ENCODE results near the gene KMT2B.
"Not testable (repeated sequence)": the region's sequence is repeated elsewhere in the genome, so short reads cannot be mapped to it uniquely, and the experiment has no call there.

The KMT2B gene

DNA sequence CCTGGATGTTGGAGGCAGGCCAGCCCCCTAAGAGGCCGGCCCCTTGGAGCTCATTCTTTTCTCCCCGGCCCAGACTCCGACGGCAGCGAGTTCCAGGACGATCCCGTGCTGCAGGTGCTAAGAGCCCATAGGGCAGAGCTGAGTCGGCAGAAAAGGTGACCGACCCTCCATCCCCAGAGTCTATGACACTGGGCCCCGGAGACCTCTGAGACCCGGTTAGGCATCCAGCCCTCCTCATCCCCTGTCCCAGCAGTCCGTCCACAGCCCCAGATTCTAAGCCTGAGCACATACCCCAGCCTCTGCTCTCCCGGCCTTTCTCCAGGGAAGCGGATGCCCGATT lies 50.2 kb downstream of the KMT2B start:
- Histone ChIP-seq H3K9ac (ENCODE audit: low read depth, low read length, poor library complexity, severe bottlenecking) (no peak overlapping the region), H3K27me3 (ENCODE audit: insufficient read depth, low read length, poor library complexity, severe bottlenecking) (no peaks in the 10 kb centered on the region), H3K36me3 (ENCODE audit: insufficient read depth, low read length) (no peaks in the 10 kb centered on the region), H3K4me3 (ENCODE audit: low read length, poor library complexity, severe bottlenecking) (no peak overlapping the region), H3K9me2 (replicated peaks; ENCODE audit: low read depth, low read length) (no peaks in the 10 kb centered on the region), H3K9me3 (ENCODE audit: insufficient read depth, low read depth, low read length) (no peaks in the 10 kb centered on the region), H3F3A (ENCODE audit: low read depth) (no peaks in the 10 kb centered on the region), H3K79me2 (ENCODE audit: insufficient read depth, low read length) (no peaks in the 10 kb centered on the region), H3K4me2 (ENCODE audit: low read depth, low read length, poor library complexity, severe bottlenecking) (no peak overlapping the region), H2AFZ (ENCODE audit: low read length) (no peak overlapping the region), H4K20me1 (ENCODE audit: insufficient read depth, low read length, poor library complexity, severe bottlenecking) (no peaks in the 10 kb centered on the region), H3K4me1 (ENCODE audit: insufficient read depth, low read length, poor library complexity, severe bottlenecking) (no peaks in the 10 kb centered on the region)
- no peak for TF ChIP-seq EZH2phosphoT487 (IDR thresholded peaks at IDR 0.05; ENCODE audit: borderline replicate concordance)
- TF ChIP-seq, protein P1, sequence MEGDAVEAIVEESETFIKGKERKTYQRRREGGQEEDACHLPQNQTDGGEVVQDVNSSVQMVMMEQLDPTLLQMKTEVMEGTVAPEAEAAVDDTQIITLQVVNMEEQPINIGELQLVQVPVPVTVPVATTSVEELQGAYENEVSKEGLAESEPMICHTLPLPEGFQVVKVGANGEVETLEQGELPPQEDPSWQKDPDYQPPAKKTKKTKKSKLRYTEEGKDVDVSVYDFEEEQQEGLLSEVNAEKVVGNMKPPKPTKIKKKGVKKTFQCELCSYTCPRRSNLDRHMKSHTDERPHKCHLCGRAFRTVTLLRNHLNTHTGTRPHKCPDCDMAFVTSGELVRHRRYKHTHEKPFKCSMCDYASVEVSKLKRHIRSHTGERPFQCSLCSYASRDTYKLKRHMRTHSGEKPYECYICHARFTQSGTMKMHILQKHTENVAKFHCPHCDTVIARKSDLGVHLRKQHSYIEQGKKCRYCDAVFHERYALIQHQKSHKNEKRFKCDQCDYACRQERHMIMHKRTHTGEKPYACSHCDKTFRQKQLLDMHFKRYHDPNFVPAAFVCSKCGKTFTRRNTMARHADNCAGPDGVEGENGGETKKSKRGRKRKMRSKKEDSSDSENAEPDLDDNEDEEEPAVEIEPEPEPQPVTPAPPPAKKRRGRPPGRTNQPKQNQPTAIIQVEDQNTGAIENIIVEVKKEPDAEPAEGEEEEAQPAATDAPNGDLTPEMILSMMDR (conservative IDR thresholded peaks at IDR 0.05; ENCODE audit: low read length): no peak

DNA sequence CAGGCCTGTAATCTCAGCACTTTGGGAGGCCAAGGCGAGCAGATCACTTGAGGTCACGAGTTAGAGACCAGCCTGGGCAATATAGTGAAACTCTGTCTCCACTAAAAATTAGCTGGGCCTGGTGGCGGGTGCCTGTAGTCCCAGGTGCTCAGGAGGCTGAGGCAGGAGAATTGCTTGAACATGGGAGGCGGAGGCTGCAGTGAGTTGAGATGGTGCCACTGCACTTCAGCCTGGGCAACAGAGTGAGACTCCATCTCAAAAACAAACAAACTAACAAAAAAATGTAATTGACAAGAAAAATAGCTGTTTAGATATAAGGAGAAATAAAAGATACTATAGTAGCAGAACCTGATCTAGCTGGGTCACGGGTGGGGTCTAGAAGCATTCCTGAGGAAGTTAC lies 54.6 kb downstream of the KMT2B start:
- H3K36me3 ChIP-seq (ENCODE audit: insufficient read depth, low read length); H3F3A ChIP-seq (ENCODE audit: low read depth); H3K9me2 ChIP-seq (replicated peaks; ENCODE audit: low read depth, low read length); H2AFZ ChIP-seq (ENCODE audit: low read length); H3K9me3 ChIP-seq (ENCODE audit: insufficient read depth, low read depth, low read length); H3K4me3 ChIP-seq (ENCODE audit: low read length, poor library complexity, severe bottlenecking); H3K4me2 ChIP-seq (ENCODE audit: low read depth, low read length, poor library complexity, severe bottlenecking); H3K9ac ChIP-seq (ENCODE audit: low read depth, low read length, poor library complexity, severe bottlenecking); H3K27me3 ChIP-seq (ENCODE audit: insufficient read depth, low read length, poor library complexity, severe bottlenecking): not testable (repeated sequence)
- H3K79me2 ChIP-seq (ENCODE audit: insufficient read depth, low read length): peaks cover 18% of the 10 kb centered on the region
- peaks cover 11% of the 10 kb centered on the region for H4K20me1 ChIP-seq (ENCODE audit: insufficient read depth, low read length, poor library complexity, severe bottlenecking)
- H3K4me1 ChIP-seq (ENCODE audit: insufficient read depth, low read length, poor library complexity, severe bottlenecking): peaks cover 19% of the 10 kb centered on the region

DNA sequence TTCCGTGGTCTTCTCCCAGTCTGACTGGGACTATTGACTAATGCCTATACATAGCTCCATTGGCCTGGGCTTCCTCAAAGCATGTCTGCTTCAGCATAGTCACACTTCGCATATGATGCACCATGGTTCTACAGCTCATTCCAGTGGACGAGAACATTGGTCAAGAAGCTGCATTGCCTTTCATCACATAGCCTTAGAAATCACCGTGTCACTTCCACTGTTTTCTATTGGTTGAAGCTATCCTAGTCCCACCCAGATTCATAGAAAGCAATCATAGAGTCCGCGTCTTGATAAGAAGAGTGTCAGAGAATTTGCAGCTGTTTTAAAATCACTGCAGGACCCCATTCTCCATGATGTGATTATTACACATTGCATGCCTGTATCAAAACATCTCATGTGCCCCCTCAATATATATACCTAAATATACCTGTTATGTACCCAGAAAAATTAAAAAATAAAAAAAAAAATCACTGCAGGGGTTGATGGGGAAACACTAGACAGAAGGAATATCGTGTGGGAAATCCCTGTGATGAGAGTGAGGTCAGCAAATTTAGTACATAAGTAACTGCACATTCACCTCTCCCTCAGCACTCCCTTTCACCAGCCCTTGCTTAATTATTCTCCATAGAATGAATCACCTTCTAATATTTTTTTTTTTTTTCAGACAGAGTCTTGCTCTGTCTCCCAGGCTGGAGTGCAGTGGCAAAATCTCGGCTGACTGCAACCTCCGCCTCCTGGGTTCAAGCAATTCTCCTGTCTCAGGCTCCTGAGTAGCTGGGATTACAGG lies 55.4 kb downstream of the KMT2B start:
- no peaks in the 10 kb centered on the region for H3K9me3 ChIP-seq (ENCODE audit: insufficient read depth, low read depth, low read length)
- H3K4me2 ChIP-seq (ENCODE audit: low read depth, low read length, poor library complexity, severe bottlenecking): no peak overlapping the region
- no peaks in the 10 kb centered on the region for H3K36me3 ChIP-seq (ENCODE audit: insufficient read depth, low read length)
- H3K79me2 ChIP-seq (ENCODE audit: insufficient read depth, low read length): peaks cover 26% of the 10 kb centered on the region
- H3K4me3 ChIP-seq (ENCODE audit: low read length, poor library complexity, severe bottlenecking): no peak overlapping the region
- no peaks in the 10 kb centered on the region for H3K9me2 ChIP-seq (replicated peaks; ENCODE audit: low read depth, low read length)
- peaks cover 11% of the 10 kb centered on the region for H4K20me1 ChIP-seq (ENCODE audit: insufficient read depth, low read length, poor library complexity, severe bottlenecking)
- H3F3A ChIP-seq (ENCODE audit: low read depth): no peaks in the 10 kb centered on the region
- H2AFZ ChIP-seq (ENCODE audit: low read length): no peak overlapping the region
- H3K4me1 ChIP-seq (ENCODE audit: insufficient read depth, low read length, poor library complexity, severe bottlenecking): peaks cover 27% of the 10 kb centered on the region
- no peaks in the 10 kb centered on the region for H3K27me3 ChIP-seq (ENCODE audit: insufficient read depth, low read length, poor library complexity, severe bottlenecking)
- TF ChIP-seq EZH2phosphoT487 (IDR thresholded peaks at IDR 0.05; ENCODE audit: borderline replicate concordance): no peak
- TF ChIP-seq, protein P1 (conservative IDR thresholded peaks at IDR 0.05; ENCODE audit: low read length): no peak
- no peak overlapping the region for H3K9ac ChIP-seq (ENCODE audit: low read depth, low read length, poor library complexity, severe bottlenecking)

Measured in Loucy (cell line).